Vagina (tissue), 2 donors: ENCODE measurements around the gene RFT1. TPM values are rescaled to one million over a fixed set of nuclear protein-coding genes. Genes with fewer than 3 reads are reported as not detected.

Source experiments
- DNase-seq, 2 donors: peaks; one replicate each; pipeline ENCODE4 v3.0.0-alpha.2; 2017; ENCODE audit errors: extremely low spot score in 2 of 2
- H3K27ac ChIP-seq: fragments of 200-600 bp; sonication (generic); one replicate; pipeline ENCODE4 v1.5.1; 2019
- H3K27me3 ChIP-seq: fragments of 200-600 bp; sonication (generic); one replicate; pipeline ENCODE4 v1.5.1; 2019
- H3K36me3 ChIP-seq, 2 donors: fragments of 200-600 bp; sonication (generic); one replicate each; pipeline ENCODE4 v1.5.1; 2017 to 2019
- H3K4me1 ChIP-seq: fragments of 200-600 bp; sonication (generic); one replicate; pipeline ENCODE4 v1.5.1; 2019
- H3K4me3 ChIP-seq, 2 donors: fragments of 200-600 bp; sonication (generic); 1 replicate in 1 of 2; 2 replicates in 1 of 2; pipeline ENCODE4 v1.5.1; 2016 to 2019
- H3K9me3 ChIP-seq: fragments of 200-600 bp; sonication (generic); one replicate; pipeline ENCODE4 v1.5.1; 2019
- CTCF ChIP-seq, 3 experiments: fragments of 450-650 bp in 2 of 3; fragments of 200-600 bp in 1 of 3; sonication (generic) in 1 of 3; IDR thresholded peaks; one replicate each; pipeline ENCODE4 v1.5.1; 2017 to 2019; ENCODE audit warnings: antibody characterized with exemption in 3 of 3, mild to moderate bottlenecking in 2 of 3, moderate library complexity in 2 of 3
- POLR2A ChIP-seq, 2 donors: fragments of 450-650 bp; IDR thresholded peaks; one replicate each; pipeline ENCODE4 v1.6.1; 2017; ENCODE audit warnings: antibody characterized with exemption in 2 of 2, mild to moderate bottlenecking in 2 of 2, moderate library complexity in 2 of 2
- POLR2AphosphoS5 ChIP-seq, 2 donors: sonication (generic); formaldehyde crosslinking; IDR thresholded peaks; one replicate each; pipeline ENCODE4 v1.9.0; 2017; ENCODE audit warnings: antibody characterized with exemption in 2 of 2, mild to moderate bottlenecking in 2 of 2, low read depth in 1 of 2; ENCODE audit not compliant: insufficient read depth in 1 of 2
- intact Hi-C: fragments of 100-400 bp; cut with DNase I; formaldehyde crosslinking; loops from one replicate; pipeline ENCODE4 v1.15.1; 2023
- total RNA-seq: library from RNA; depleted of rRNA; stranded (reverse); fragments of >200 nt; gene quantifications from one replicate; pipeline ENCODE4 v1.2.3, GENCODE V29; 2016

The RFT1 gene
- 13.8 TPM for total RNA-seq

GRCh38 chr3:53130179-53131061, at the start of gene RFT1:
RFT1 (minus strand) TSS chr3:53130435; CDS start chr3:53130400, 35 bp downstream.
- Histone ChIP-seq H3K4me1 (peaks cover 28% of the 10 kb centered on the region), H3K36me3 (peaks cover 0 to 3% of the 10 kb centered on the region in 2 donors), H3K27ac (peak within 1 kb of the TSS; percentile 68), H3K27me3 (no peaks in the 10 kb centered on the region), H3K4me3 (peak within 1 kb of the TSS; percentile 83 to 84), H3K9me3 (no peaks in the 10 kb centered on the region)
- intact Hi-C loops: no loop called here
- TF ChIP-seq POLR2A (IDR thresholded peaks at IDR 0.05) (peak in 1 of 2 donors; percentile 43), CTCF (IDR thresholded peaks at IDR 0.05) (no peak), POLR2AphosphoS5 (IDR thresholded peaks at IDR 0.05; ENCODE audit: insufficient read depth in 1 of 2, low read depth in 1 of 2) (peak; percentile 87 to 95)
- DNase-seq: peak in 1 of 2 donors; percentile 97

GRCh38 chr3:53179580-53179979, 49.3 kb upstream of the RFT1 start:
- Histone ChIP-seq H3K4me1 (no peaks in the 10 kb centered on the region), H3K4me3 (no peak overlapping the region), H3K9me3 (no peaks in the 10 kb centered on the region), H3K27me3 (no peaks in the 10 kb centered on the region), H3K36me3 (peaks cover 0 to 47% of the 10 kb centered on the region in 2 donors), H3K27ac (no peak overlapping the region)
- no peak for DNase-seq
- TF ChIP-seq CTCF (IDR thresholded peaks at IDR 0.05) (no peak), POLR2A (IDR thresholded peaks at IDR 0.05) (no peak), POLR2AphosphoS5 (IDR thresholded peaks at IDR 0.05; ENCODE audit: insufficient read depth in 1 of 2, low read depth in 1 of 2) (no peak)
- intact Hi-C loops: no loop called here

- no peak overlapping the region for H3K4me3 ChIP-seq
- no peaks in the 10 kb centered on the region for H3K9me3 ChIP-seq
- no peak overlapping the region for H3K27ac ChIP-seq
- DNase-seq: no peak
- H3K4me1 ChIP-seq: no peaks in the 10 kb centered on the region
- H3K27me3 ChIP-seq: no peaks in the 10 kb centered on the region
- peaks cover 0 to 39% of the 10 kb centered on the region in 2 donors for H3K36me3 ChIP-seq
- intact Hi-C loops: no loop called here
- TF ChIP-seq CTCF (IDR thresholded peaks at IDR 0.05) (no peak), POLR2AphosphoS5 (IDR thresholded peaks at IDR 0.05; ENCODE audit: insufficient read depth in 1 of 2, low read depth in 1 of 2) (no peak), POLR2A (IDR thresholded peaks at IDR 0.05) (no peak)
Measured at GRCh38 chr3:53178246-53178645, 48.0 kb upstream of the RFT1 start.

- TF ChIP-seq CTCF (IDR thresholded peaks at IDR 0.05) (no peak), POLR2A (IDR thresholded peaks at IDR 0.05) (no peak), POLR2AphosphoS5 (IDR thresholded peaks at IDR 0.05; ENCODE audit: insufficient read depth in 1 of 2, low read depth in 1 of 2) (no peak)
- H3K36me3 ChIP-seq: peaks cover 0 to 22% of the 10 kb centered on the region in 2 donors
Measured at GRCh38 chr3:53175613-53176540, 45.6 kb upstream of the RFT1 start.

More at GRCh38 chr3:53175613-53176540, 45.6 kb upstream of the RFT1 start:
- H3K9me3 ChIP-seq: no peaks in the 10 kb centered on the region
- no peaks in the 10 kb centered on the region for H3K27me3 ChIP-seq
- H3K4me1 ChIP-seq: no peaks in the 10 kb centered on the region
- DNase-seq: no peak
- no peak overlapping the region for H3K4me3 ChIP-seq
- intact Hi-C loops: no loop called here
- no peak overlapping the region for H3K27ac ChIP-seq
